GM23248 (cell line): ENCODE results near the gene MADCAM1. TPM values are rescaled to one million over a fixed set of nuclear protein-coding genes. Genes with fewer than 3 reads are reported as not detected.

ENCODE experiments used
- DNase-seq: peaks from one replicate; pipeline ENCODE4 v3.0.0-alpha.2; 2015
- H2AFZ ChIP-seq: fragments of 200-600 bp; sonication (generic); 2 replicates; pipeline ENCODE4 v1.6.1; 2016; ENCODE audit warnings: antibody characterized with exemption
- H3F3A ChIP-seq: fragments of 200-600 bp; sonication (generic); 2 replicates; pipeline ENCODE4 v1.6.1; 2016; ENCODE audit warnings: mild to moderate bottlenecking, antibody characterized with exemption, mixed run types; ENCODE audit not compliant: insufficient read depth
- H3K27ac ChIP-seq: fragments of 200-600 bp; sonication (generic); 2 replicates; pipeline ENCODE4 v1.5.1; 2016; ENCODE audit warnings: mild to moderate bottlenecking
- H3K27me3 ChIP-seq: fragments of 200-600 bp; sonication (generic); replicated peaks from 2 replicates; pipeline ENCODE4 v1.6.1; 2016; ENCODE audit warnings: mild to moderate bottlenecking; ENCODE audit not compliant: insufficient read depth
- H3K36me3 ChIP-seq: fragments of 200-600 bp; sonication (generic); 2 replicates; pipeline ENCODE4 v1.6.1; 2016; ENCODE audit warnings: low read depth, mild to moderate bottlenecking
- H3K4me1 ChIP-seq: fragments of 200-600 bp; sonication (generic); 2 replicates; pipeline ENCODE4 v1.6.1; 2016; ENCODE audit warnings: mild to moderate bottlenecking; ENCODE audit not compliant: insufficient read depth
- H3K4me2 ChIP-seq: fragments of 200-600 bp; sonication (generic); one replicate; pipeline ENCODE4 v1.6.1; 2016; ENCODE audit warnings: mild to moderate bottlenecking; ENCODE audit not compliant: unreplicated experiment
- H3K4me3 ChIP-seq: fragments of 200-600 bp; sonication (generic); 2 replicates; pipeline ENCODE4 v1.5.1; 2016; ENCODE audit warnings: mild to moderate bottlenecking
- H3K79me2 ChIP-seq: fragments of 200-600 bp; sonication (generic); 2 replicates; pipeline ENCODE4 v1.6.1; 2016; ENCODE audit warnings: mild to moderate bottlenecking; ENCODE audit not compliant: insufficient read depth
- H3K9ac ChIP-seq: fragments of 200-600 bp; sonication (generic); 2 replicates; pipeline ENCODE4 v1.6.1; 2016; ENCODE audit warnings: mild to moderate bottlenecking
- H3K9me2 ChIP-seq: fragments of 200-600 bp; sonication (generic); 2 replicates; pipeline ENCODE4 v1.6.1; 2016; ENCODE audit warnings: mixed run types, mild to moderate bottlenecking, moderate library complexity; ENCODE audit not compliant: insufficient read depth
- H3K9me3 ChIP-seq: fragments of 200-600 bp; sonication (generic); one replicate; pipeline ENCODE4 v1.6.1; 2017; ENCODE audit warnings: low read depth
- H4K20me1 ChIP-seq: fragments of 200-600 bp; sonication (generic); 2 replicates; pipeline ENCODE4 v1.6.0; 2016; ENCODE audit not compliant: insufficient read depth
- EZH2 ChIP-seq: fragments of 200-600 bp; sonication (generic); IDR thresholded peaks from 2 replicates; pipeline ENCODE4 v1.6.1; 2018; ENCODE audit warnings: antibody characterized with exemption, mild to moderate bottlenecking; ENCODE audit not compliant: insufficient read depth, poor library complexity, severe bottlenecking
- EZH2phosphoT487 ChIP-seq: fragments of 200-600 bp; sonication (generic); IDR thresholded peaks from 2 replicates; pipeline ENCODE4 v1.6.1; 2018; ENCODE audit warnings: antibody characterized with exemption, moderate library complexity, mild to moderate bottlenecking, low read depth; ENCODE audit not compliant: insufficient read depth
- WGBS, 2 experiments: methylation state at CpG; one replicate each; pipeline ENCODE4 v1.1.6; 2015 to 2017; ENCODE audit warnings: low lambda C conversion rate in 2 of 2, low coverage in 1 of 2; ENCODE audit errors: missing lambda C conversion rate in 2 of 2; 5-methylcytosine and 5-hydroxymethylcytosine counted together
- in situ Hi-C: fragments of 300-500 bp; cut with MboI; formaldehyde crosslinking; loops from 2 replicates; pipeline ENCODE4 v1.15.0; 2020
- polyA plus RNA-seq: library from polyadenylated mRNA; unstranded; fragments of >200 nt; fragmentation: Nextera tagmentation; extraction: Ambion mirVana; gene quantifications from 2 replicates; pipeline ENCODE4 v1.2.1, GENCODE V29; 2016
- total RNA-seq: library from RNA; depleted of rRNA; stranded (reverse); fragments of >200 nt; shearing (Covaris generic); gene quantifications from 2 replicates; pipeline ENCODE4 v1.2.3, GENCODE V29; 2014

MADCAM1 gene
- total and polyA plus RNA-seq, 2 experiments from 2014 or later, result 0.38 to 0.54 TPM

DNA sequence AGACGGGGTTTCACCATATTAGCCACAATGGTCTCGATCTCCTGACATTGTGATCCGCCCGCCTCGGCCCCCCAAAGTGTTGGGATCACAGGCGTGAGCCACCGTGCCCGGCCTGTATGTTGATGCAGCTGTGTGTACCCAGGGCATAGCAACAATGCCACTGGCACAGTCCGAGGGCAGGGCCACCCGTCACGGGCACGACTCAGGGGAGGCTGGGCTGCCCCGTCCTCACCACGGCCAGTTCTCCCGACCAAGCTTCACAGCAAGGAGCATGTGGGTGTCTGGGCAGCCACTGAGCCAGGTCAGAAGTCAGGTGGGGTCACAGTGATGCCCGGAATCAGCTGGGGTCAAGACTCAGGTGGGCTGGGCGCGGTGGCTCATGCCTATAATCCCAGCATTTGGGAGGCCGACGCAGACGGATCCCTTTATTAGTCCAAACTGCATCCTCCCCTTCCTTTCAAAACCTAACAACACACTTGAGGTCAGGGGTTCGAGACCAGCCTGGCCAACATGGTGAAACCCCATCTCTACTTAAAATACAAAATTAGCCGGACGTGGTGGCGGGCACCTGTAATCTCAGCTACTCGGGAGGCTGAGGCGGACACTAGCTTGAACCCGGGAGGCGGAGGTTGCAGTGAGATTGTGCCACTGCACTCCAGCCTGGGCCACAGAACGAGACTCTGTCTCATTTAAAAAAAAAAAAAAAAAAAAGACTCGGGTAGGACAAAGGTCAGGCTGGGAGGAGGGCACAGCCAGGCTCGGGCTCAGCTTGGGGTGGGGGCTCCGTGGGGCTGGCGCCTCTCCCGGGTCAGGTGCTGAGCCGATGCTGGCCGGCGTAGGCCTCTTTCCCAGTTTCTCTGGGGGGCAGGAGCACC is 34.1 kb downstream of the MADCAM1 start:
- Histone ChIP-seq H3K9ac (peak overlapping the region; percentile 82), H3K27me3 (no peaks in the 10 kb centered on the region)

DNA sequence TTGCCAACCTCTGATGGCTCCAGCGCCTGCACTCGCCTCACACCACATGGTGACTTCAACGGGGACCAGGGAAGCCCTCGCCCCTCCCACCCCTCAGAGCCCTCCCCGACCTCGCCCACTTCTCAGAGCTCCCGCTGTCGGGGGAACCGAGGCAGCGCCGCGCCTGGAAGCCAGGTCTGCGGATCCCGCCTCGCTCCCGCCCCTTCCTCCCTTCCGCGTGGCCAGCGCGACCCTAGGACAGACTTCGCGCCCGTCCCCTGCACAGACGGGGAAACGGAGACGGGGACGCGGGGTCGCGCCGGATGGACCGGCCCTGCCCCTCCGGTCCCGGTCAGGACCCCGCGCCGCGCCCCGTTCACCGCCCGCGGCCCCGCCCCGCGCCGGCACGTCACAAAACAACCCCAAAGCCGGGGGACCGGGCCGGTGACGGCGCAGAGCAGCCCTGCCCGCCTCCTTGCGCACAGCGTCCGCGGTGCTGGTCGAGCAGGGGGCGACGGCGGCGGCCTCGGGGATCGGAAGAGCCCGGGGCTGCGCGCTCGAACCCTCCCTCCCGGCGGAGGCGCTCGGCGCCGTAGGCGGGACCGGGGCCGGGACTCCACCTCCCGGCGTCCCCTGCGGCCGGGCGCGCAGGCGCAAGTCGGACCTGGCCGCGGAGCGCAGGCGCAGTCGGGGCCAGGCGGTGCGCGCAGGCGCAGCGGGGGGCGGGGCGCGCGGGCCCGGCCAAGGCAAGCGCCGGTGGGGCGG is 34.9 kb downstream of the MADCAM1 start:
- Histone ChIP-seq H3F3A (no peaks in the 10 kb centered on the region), H3K4me1 (peaks cover 7% of the 10 kb centered on the region), H3K4me2 (peak overlapping the region; percentile 75), H3K79me2 (peaks cover 42% of the 10 kb centered on the region), H3K9me3 (no peaks in the 10 kb centered on the region), H4K20me1 (no peaks in the 10 kb centered on the region), H3K27me3 (no peaks in the 10 kb centered on the region), H3K9me2 (no peaks in the 10 kb centered on the region), H3K4me3 (peak overlapping the region; percentile 79), H3K36me3 (no peaks in the 10 kb centered on the region; the same call in 1 of the 2 replicates), H3K9ac (peak overlapping the region; percentile 82), H3K27ac (peak overlapping the region; percentile 50), H2AFZ (peak overlapping the region; percentile 86)
- TF ChIP-seq EZH2, result no peak
- no peak for TF ChIP-seq EZH2phosphoT487
- DNase-seq, result peak; percentile 95
- in situ Hi-C loops, result no loop called here
- 0 to 3% methylated on average over 45 to 46 of the region's 103 CpGs for WGBS, 2 experiments

More for the DNA sequence above, 34.1 kb downstream of the MADCAM1 start:
- Histone ChIP-seq H3K9me2 (no peaks in the 10 kb centered on the region), H3K4me3 (peak overlapping the region; percentile 79), H3K4me1 (peaks cover 7% of the 10 kb centered on the region), H3K79me2 (peaks cover 33% of the 10 kb centered on the region), H3K36me3 (no peaks in the 10 kb centered on the region), H3K4me2 (peak overlapping the region; percentile 75), H2AFZ (peak overlapping the region; percentile 86), H3F3A (no peaks in the 10 kb centered on the region), H4K20me1 (no peaks in the 10 kb centered on the region), H3K9me3 (no peaks in the 10 kb centered on the region), H3K27ac (no peak overlapping the region)
- WGBS, 2 experiments, result 66 to 69% methylated on average over 34 to 38 of the region's 38 CpGs
- DNase-seq, result no peak
- in situ Hi-C loops, result no loop called here
- no peak for TF ChIP-seq EZH2
- no peak for TF ChIP-seq EZH2phosphoT487

- Histone ChIP-seq H3K9ac (peak within 1 kb of the TSS; percentile 90), H3K27ac (peak within 1 kb of the TSS; percentile 79), H3K4me2 (peak within 1 kb of the TSS; percentile 97), H2AFZ (peak within 1 kb of the TSS; percentile 86), H4K20me1 (no peaks in the 10 kb centered on the region), H3F3A (no peaks in the 10 kb centered on the region), H3K79me2 (peaks cover 46% of the 10 kb centered on the region), H3K9me3 (no peaks in the 10 kb centered on the region), H3K27me3 (no peaks in the 10 kb centered on the region), H3K4me1 (peaks cover 7% of the 10 kb centered on the region), H3K9me2 (no peaks in the 10 kb centered on the region), H3K4me3 (peak within 1 kb of the TSS; percentile 79), H3K36me3 (no peaks in the 10 kb centered on the region; the same call in 1 of the 2 replicates)
- TF ChIP-seq EZH2 (no peak), EZH2phosphoT487 (no peak)
- WGBS, 2 experiments, result 1% methylated on average over 32 to 63 of the region's 84 CpGs
- in situ Hi-C loops, result no loop called here
- DNase-seq, result peak; percentile 46
These were observed 35.7 kb downstream of the MADCAM1 start, which contains the start of gene CDC34 for GRCh38 chr19:531753-532560. TSS of gene CDC34 (plus strand) at chr19:531760. CDS start at chr19:531932, 172 bp downstream.
